Erythroblast (primary cell): ENCODE results near the gene ATXN10.
"Not testable (repeated sequence)": the region's sequence is repeated elsewhere in the genome, so short reads cannot be mapped to it uniquely, and the experiment has no call there.

ENCODE experiments used
- GATA1 ChIP-seq: IDR thresholded peaks from 2 replicates; pipeline ENCODE4 v1.6.1; 2011; ENCODE audit warnings: low read depth, mild to moderate bottlenecking, control low read depth, low read length, moderate library complexity
- POLR2A ChIP-seq: IDR thresholded peaks from 2 replicates; pipeline ENCODE4 v1.6.1; 2011; ENCODE audit warnings: mild to moderate bottlenecking, low read length

DNA sequence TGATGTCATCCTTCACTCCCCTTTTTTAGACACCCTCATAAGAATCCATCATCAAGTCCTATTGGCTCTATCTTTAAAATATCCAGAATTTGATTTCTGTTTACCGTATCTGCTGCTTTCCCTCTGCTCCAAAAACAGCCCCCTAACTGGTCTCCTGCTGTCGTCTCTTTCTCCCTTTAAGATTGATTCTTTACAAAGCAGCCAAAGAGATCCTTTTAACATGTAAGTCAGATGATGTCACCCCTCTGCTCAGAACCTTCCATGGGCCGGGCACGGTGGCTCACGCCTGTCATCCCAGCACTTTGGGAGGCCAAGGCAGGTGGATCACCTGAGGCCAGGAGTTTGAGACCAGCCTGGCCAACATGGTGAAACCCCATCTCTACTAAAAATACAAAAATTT lies 11.1 kb downstream of the ATXN10 start:
- not testable (repeated sequence) for TF ChIP-seq POLR2A, GATA1
